HG02588 (cell line): ENCODE results near the gene TDRD9.
"Not testable (repeated sequence)": the region's sequence is repeated elsewhere in the genome, so short reads cannot be mapped to it uniquely, and the experiment has no call there.

Source experiments
- ATAC-seq: cut with Tn5 transposase; IDR thresholded peaks from one replicate; pipeline ENCODE4 v1.9.1; 2021; ENCODE audit warnings: mild to moderate bottlenecking, moderate library complexity; ENCODE audit not compliant: unreplicated experiment

Gene TDRD9

DNA sequence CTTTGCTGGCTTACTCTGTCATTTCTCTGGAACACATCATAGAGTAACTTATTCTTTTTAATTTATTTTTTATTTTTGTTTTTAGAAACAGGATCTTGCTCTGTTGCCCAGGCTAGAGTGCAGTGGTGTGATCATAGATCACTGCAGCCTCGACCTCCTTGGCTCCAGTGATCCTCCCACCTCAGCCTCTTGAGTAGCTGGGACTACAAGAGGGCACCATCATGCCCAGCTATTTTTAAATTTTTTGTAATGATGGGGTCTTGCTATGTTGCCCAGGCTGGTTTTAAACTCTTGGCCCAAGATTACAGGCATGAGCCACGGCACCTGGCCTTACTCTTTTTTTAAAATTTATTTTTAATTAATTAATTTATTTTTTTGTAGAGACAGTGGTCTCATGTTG, 46.3 kb downstream of the TDRD9 start:
- no peak for ATAC-seq

- ATAC-seq: not testable (repeated sequence)
Observed at GRCh38 chr14:103980623-103981238, 52.5 kb downstream of the TDRD9 start.

DNA sequence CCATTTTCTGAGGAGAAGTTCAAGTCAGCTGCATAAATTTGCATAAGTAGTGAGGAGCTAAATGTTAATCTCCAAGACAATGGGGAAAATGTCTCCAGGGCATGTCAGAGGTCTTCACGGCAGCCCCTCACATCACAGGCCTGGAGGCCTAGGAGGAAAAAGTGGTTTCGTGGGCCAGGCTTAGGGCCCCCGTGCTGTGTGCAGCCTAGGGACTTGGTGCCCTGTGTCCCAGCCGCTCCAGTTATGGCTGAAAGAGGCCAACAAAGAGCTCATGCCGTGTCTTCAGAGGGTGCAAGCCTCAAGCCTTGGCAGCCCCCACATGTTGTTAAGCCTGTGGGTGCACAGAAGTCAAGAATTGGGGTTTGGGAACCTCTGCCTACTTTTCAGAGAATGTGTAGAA, 55.9 kb downstream of the TDRD9 start:
- ATAC-seq: no peak

- ATAC-seq: no peak
Observed at GRCh38 chr14:103989034-103989433, 60.8 kb downstream of the TDRD9 start.

DNA sequence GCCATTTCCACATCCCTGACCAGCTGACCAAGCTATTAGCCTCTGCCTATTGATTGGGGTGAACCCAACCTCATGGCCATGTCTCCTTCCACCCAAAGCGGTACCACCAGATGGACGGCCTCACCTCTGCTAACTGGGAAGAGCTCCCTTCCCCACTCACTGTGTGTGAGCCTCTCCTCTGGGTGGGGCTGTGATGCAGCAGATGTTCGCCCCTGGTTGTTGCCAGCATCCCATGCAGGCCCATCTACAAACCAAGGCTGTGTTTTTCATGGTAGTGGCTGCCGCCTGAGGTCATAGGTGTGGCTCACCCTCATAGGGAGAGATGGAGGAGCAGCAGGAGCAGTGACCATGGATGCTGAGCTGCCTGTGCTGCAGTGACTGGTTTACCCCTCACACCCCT, 61.7 kb downstream of the TDRD9 start:
- no peak for ATAC-seq

DNA sequence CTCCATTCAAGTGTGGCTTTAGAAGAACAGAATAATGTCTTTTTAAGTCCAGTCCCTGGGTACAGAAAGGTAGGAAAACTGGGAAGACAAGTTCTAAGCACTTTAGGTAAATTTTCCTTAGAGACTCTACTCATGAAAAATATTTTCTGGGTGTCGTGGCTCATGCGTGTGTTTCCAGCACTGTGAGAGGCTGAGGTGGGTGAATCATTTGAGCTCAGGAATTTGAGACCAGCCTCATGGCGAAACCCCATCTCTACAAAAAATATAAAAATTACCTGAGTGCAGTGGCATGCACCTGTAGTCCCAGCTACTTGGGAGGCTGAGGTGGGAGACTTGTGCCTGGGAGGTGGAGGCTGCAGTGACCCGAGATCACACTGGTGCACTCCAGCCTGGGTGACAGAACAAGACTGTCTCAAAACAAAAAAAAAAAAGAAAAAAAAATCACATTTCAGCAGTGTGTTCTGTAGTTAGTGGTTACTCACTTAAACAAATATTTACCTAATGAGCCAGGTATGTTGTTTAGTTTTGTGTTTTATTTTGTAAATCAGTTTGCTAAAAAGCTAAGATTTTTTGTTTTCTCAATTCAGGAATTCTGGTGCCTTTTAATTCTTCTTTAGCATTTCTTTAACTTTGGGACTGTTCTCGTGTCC, 66.4 kb downstream of the TDRD9 start:
- ATAC-seq: no peak

DNA sequence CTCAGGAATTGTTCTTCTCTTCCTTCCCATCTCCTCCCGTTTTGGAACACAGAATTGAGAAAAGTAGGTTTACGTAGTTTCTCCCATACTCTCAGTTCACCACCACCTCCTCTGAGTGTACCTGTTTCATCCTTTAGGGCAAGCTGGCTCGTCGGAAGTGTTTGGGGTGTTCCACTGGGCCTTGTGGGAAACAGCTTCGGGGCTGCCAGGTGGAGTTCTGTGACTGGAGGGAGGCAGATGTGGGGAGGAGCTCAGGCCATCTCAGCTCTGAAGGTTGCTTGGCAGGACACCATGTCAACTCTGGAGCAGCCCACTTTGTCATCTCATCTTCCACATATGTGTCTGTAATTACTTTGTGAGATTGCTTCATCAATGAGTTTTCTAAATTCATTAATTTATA, 67.6 kb downstream of the TDRD9 start:
- no peak for ATAC-seq

DNA sequence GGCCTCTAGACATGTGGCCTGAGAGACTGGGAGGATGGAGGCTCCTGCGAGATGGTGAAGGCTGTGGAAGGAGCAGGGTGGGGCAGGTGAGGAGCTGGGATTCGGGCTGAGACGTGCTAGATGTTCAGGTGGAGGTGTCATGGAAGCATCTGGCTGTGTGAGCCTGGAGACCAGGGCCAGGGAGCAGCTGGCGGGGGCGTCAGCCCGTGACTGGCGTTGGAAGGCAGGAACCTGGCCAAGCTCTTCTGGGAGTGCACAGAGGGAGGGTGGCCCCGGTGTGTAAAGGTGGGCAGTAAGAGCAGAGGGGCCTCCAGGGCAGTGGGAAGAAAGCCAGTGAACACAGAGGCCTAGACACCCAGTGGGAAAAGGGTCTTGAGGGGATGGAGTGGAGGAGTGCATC, 69.1 kb downstream of the TDRD9 start:
- no peak for ATAC-seq

GRCh38 chr14:103998027-103998426, 69.8 kb downstream of the TDRD9 start:
- no peak for ATAC-seq

DNA sequence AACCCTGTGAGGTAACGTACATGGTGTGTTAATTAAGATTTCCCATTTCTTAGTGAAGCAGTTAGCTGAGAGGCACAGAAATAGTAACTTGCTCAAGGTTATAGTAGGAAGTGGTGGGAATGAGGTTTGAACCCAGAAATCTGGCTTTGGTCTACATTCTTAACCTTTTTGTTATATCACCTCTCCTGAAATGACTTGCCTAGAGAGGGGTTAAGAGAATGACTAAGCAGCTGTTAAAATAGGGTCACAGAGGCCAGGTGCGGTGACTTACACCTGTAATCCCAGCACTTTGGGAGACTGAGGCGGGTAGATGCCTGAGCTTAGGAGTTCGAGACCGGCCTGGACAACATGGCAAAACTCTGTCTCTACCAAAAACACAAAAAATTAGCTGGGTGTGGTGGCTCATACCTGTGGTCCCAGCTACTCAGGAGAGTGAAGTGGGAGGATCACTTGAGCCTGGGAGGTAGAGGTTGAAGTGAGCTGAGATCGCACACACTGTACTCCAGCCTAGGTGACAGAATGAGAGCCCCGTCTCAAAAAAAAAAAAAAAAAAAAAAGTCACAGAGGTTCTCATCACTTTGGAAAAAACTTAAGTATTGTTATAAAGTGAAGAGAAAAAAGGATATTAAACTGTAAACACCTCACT, 71.7 kb downstream of the TDRD9 start:
- ATAC-seq: no peak

- ATAC-seq: no peak
Observed at GRCh38 chr14:104001003-104001402, 72.7 kb downstream of the TDRD9 start.

DNA sequence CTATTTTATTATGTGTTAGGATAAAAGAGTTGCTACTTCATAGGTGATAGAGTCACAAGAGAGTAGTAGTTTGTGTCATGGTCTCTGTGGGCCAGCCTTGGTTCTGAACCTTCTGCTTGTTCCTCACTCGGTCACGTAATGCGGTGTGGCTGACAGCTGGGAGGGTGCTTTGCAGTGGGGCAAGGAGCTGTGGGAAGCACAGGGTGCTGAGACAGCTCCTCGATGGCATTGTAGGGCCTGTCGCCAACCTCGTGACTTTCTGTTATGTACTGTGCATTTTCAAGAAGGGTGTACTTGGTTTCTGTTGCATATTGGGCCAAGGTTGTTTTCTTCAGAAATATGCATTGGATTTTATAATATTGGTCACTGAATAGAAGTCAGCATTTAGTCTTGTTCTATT, 75.4 kb downstream of the TDRD9 start:
- no peak for ATAC-seq

DNA sequence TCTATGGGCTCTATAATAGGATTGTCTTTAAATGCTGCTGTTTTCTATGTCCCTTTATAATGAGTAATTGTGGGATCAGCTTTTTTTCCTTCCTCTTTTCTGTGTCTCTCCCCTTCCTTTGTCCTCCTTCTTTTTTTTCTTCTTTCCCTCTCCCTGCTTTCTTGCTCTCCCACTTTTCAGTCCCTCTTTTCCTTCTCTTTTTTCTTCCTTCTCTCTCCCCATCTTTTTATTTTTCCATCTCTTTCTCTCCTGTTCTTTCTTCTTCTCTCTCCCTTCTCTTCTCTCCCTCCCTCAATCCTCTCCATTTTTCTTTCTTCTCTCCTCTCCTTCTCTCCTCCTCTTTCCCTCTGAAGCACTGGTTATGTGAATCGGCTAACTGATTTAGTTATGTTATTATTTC, 76.6 kb downstream of the TDRD9 start:
- no peak for ATAC-seq

DNA sequence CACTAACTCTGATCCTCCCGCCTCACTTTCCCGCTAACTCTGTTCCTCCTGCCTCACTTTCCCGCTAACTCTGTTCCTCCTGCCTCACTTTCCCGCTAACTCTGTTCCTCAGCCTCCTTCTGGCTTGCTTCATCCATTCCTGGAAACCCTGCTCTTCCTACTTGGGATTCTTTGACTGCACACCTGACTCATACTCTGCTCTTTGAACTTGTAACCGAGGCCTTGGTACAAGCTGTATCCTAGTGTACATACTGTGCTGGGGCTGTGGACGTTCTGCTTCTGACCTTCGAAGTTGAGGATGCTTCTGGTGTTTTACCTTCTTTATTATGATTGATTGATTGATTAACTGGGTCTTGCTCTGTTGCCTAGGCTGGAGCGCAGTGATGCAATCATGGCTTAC, 77.2 kb downstream of the TDRD9 start:
- ATAC-seq: no peak

GRCh38 chr14:104007121-104007520, 78.9 kb downstream of the TDRD9 start:
- no peak for ATAC-seq

DNA sequence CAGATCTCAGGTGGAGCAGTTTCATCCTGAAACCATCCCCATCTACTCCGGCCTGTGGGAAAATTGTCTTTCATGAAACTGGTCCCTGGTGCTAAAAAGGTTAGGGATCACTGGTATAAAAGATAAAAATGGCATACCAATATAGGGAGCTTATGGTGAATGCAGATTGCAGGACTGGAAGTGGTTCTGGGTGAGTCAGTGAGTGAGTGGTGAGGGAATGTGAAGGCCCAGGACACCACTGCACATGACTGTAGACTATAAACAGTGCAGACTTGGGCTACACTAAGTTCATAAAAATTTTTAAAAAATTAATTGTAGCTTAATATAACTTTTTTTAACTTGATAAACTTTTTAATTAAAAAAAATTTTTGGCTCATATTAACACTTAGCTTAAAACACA, 81.0 kb downstream of the TDRD9 start:
- ATAC-seq: no peak

- no peak for ATAC-seq
Observed at GRCh38 chr14:104011824-104012517, 83.7 kb downstream of the TDRD9 start.

DNA sequence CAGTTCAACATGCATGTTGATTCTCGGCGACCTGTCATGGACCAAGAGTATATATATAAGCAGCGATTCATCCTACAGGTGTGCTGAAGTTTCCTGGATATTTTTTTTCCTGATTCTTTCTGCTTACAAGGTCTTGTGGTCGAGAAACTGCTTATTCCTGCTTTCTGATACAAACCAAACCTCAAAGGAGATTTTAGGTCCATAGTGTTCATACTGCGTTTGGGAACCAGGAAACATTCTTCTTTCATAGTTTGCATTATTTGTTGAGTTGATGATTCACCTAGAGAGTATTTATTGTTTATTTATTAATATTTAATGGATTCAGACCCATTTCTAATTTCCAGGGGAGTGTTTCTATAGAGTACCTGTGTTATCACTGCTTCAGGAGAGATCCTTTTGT, 86.5 kb downstream of the TDRD9 start:
- ATAC-seq: no peak

DNA sequence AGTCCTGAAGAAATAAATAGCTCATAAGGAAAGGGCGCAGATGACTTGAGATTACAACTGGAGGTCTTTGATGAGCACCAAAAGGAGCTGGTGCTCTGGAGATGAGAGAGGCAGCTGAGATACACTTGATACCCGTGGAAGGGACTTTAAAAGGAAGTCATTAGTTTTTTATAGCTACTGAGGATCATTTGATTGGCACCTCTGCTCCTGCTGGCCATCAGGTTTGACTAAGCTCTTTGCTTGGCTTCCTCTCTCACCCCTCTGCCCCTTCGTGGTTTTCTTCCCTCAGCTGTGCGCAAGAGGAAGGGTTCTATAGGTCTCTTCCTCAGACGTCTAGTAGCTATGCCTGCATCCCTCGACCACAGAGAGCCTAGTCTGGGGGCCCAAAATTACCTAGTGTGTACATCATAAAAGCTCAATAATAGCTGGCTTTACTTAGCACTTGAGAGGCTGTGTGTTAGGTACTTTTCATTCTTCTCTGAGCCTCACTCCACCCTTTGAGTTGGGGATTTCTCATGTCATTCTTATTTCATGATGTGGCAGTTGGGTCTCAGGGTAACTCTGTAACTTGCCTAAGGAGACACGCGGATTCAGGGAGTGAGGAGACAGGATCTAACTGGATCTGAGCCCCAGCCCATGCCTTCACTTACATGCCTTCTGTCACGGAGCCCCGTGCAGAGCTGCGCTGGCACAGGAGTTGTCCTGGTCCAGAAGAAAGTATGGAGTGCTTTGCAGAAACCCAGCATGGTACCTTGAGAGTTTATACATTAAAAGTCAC, 88.8 kb downstream of the TDRD9 start:
- no peak for ATAC-seq

- no peak for ATAC-seq
Observed at GRCh38 chr14:104019029-104019428, 90.8 kb downstream of the TDRD9 start.

DNA sequence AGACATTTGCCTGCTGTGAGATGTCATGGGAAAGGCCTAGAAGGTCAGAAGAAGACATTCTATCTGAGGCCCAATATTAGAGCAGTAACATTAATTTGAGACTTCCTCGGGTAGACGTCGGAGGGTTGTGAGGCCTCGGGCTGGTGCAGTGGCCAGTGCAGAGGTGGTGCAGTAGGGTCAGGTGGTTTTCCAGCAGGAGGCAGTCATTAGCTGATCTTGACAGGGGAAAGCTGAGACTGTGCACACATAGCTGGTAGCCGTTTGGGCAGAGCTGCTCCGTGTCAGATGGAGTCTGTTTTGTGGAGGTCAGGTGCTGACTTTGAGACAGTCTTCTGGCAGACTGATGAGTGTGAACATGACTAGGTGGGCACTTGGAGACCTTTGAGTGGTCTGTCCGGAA, 91.5 kb downstream of the TDRD9 start:
- ATAC-seq: no peak
